CMK (cell line): Measurements from ENCODE around the gene IFNA2.
"Not testable (repeated sequence)": the region's sequence is repeated elsewhere in the genome, so short reads cannot be mapped to it uniquely, and the experiment has no call there.

ENCODE experiments used
- DNase-seq: peaks from one replicate; pipeline ENCODE4 v3.0.0-alpha.2; 2010; ENCODE audit warnings: low read depth

IFNA2 gene

DNA sequence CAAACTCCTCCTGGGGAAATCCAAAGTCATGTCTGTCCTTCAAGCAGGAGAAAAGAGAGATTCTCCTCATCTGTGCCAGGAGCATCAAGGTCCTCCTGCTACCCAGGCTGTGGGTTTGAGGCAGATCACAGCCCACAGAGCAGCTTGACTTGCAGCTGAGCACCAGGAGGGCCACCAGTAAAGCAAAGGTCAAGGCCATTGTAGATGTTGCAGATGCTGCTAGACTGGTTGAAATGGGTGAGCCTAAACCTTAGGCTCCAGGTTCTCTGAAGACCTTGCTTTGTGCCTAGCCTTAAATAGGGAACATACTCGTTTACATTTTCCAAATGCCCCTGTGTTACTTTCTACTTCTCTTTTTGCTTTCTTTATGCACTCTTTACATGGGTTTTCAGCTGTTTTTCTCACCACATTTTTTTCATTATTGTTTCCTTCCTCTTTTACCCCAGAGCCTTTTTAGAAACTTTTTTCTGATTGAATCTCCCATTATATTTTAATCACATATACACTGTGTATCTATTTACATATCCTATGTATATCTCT is at the start of gene IFNA2:
Gene IFNA2, minus strand, starts transcription at position 268 of the 540 bp plus-strand sequence. Its CDS starts 69 bp downstream, at position 199.
- DNase-seq, result no peak

DNA sequence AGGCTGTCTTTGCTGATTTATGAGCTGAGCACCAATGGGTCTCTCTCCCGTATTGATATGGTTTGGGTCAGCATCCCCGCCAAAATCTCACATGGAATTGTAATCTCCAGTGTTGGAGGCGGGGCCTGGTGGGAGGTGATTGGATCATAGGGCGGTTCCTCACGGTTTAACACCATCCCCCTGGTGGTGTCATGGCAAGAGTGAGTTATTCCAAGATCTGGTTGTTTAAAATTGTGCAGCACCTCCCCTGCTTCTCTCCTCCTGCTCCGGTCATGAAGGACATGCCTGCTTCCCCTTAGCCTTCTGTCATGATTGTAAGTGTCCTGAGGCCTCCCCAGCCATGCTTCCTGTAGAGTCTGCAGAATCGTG is 49.8 kb upstream of the IFNA2 start:
- DNase-seq, result not testable (repeated sequence)

DNA sequence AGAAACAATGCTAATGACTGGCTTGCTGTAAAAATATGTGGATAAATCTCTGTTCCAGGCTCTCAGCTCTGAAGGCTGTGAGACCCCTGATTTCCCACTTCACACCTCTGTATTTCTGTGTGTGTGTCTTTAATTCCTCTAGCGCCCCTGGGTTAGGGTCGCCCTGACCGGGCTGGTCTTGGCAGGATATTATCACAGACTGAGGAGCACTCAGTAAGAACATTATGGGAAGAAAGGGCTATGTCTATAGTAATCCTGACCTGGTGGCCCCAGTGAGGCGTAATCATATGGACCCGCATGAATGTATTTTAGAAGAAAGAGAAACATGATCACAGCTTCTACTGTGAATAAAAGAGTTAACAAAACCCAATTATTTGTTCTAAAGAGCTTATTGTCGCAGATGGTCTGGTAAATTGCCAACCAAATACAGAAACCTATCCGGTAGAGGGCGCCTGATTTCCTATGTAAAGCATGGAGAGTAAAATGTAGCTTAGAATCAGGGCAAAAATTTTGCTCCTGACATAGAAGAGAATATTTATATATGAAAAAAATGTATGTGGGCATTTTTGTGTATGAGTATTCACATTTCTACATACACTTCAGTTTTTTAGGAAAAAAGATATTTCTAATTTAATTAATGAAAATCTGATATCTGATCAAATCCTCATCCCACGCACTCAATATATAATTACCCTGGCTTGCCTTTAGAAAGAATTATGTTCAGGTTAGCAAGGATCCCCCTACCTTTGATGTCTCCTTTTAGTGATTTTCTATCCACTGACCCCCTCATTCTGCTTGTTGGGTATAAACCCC is 49.2 kb upstream of the IFNA2 start:
- no peak for DNase-seq

DNA sequence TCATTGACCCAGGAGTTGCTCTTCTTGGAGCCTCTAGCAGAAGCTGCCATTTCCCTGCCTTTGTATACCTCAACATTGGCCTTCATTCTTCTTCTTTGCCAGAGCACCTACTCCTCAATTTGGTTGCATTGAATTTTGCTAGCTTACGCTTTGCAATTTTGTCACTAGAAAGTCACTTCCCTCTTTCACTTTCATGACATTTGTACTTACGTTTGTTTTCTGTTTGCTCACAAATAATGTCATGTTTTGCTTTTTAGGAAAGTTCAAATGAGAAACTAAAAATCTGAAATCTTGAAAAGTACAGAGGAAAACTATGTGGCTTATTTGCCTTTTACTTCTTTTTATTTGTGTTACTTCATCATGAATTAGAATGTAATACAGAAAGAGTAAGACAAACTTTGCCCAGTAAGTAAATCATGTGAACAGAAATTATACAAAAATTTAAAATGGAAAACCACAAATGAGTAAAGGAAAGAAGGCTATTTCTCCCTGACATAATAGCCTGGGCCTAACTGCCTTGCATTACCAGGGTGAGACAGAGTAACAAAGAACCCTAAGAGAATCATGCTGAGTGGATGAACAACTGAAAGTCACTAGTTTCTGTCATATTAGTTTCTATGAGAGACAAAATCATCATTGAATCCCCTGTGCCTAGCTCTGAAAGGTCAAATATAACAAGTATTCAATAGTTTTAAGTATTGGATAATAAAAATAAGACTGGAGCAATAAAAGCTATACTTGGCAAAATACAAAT is 47.7 kb upstream of the IFNA2 start:
- DNase-seq, result no peak

DNA sequence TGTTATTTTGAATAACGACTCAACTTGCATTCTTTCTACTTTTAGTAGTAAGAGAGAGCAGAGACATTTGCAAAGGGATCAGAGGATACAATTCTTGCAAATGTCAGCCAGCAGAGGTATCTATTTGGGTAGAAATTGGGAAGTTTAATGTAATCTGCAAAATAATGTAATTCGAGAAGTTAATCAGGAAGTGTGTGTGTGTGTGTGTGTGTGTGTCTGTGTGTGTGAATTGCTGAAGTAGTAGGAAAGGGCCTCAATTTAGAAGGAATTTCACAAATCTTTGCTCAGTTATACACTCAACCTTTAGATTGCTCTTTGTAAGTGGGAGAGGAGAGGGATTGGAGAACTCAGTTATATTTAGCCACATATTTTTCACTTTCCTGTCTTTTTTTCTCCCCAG is 44.0 kb upstream of the IFNA2 start:
- no peak for DNase-seq

DNA sequence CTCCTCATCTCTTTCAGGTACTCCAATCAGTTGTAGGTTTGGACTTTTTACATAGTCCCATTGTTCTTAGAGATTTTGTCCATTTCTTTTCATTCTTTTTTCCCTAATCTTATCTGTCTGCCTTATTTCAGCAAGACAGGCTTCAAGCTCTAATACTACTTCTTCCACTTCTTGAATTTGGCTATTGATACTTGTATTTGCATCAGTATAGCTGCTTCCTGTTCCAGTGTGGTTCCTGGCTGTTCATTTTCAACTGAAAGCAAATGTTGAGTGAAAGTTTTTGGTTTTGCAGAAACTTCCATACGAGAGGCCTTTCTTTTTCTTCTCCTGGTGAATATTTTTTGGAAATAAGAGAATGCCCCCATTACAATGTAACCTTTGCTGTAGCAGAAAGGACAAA is 43.0 kb upstream of the IFNA2 start:
- no peak for DNase-seq

DNA sequence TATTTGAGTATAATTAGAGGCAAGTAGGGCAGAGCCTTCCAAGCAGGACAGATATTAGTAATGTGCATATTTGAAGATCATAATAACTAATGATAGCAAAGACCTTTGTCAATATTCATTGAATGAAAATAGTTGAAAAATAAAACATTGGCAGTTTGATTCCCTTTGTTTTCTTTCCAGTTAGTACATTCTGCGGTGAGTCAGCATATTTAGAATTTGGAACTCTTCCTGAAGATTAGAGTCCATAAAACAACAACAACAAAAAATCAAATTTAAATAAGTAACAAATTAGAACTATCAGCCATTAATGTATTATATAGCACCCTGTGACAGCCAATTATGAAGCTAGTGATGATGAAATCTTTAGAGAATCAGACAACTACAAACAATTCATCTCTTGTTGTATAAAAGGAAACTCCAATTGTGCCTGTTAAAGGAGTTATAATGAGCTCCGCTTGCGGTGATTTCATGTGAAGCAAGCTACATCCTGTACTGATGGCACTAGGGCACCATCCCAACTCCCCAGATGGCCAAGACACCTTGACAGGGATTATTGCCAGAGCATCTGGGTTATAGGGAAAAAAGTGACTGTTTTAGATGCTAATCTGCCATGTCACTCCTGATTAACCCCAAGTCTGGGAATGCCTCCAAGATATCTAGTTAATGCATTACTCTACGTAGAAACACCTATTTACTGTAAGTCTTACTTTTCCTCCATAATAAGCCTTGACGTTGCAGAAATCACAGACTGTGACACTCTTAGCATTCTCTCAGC is 30.5 kb upstream of the IFNA2 start:
- DNase-seq, result no peak

DNA sequence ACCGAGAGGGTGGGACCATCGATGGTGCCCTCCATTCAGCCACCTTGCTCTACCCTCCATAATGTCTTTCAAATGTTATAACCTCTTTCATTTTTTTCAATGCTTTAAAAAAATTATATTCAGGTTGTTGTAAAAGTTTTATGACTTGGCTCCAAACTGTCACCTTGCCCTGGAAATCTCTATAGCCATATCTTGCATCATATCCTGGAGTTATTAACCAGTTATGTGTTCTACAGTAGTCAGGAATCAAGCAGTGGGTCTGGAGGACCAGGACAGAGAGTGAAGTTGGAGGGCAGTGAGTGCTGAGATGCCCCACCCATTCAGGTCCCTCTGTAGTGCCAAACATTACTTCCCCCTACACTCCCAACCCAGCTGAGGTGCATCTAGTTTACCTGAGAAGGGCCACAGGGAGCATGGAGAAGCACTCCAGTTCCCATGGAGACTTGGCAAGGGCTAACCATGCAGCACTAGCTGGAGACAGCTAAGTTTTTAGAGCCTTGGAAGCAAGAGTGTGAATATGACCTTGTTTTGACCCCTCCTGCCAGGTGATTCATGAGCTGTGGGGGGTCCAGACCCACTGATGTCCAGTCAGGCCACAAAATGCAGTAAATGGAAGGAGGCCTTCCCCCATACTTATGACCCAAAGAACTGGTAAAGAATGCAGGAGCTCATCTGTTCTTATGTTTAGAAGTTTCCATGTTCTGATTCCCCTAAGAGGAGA is 29.2 kb upstream of the IFNA2 start:
- no peak for DNase-seq

DNA sequence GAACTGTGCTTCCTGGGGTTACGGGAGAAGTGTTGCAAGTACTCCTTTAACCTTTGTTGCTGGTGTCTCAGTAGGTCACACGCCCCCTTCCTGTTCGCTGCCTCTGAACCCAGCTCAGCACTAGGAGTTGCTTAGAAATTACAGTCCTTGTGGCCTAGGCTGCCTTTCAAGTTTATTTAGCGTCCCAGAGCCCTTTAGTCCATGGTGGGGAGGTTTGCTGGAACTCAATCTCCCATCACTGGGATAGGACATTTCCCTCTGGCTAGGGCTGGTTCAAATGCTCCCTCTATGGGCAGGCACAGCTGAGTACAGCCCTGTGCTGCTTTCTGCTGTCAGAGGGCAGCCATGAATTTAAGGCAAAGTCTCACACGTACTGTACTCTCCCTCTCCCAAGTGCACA is 28.4 kb upstream of the IFNA2 start:
- no peak for DNase-seq

DNA sequence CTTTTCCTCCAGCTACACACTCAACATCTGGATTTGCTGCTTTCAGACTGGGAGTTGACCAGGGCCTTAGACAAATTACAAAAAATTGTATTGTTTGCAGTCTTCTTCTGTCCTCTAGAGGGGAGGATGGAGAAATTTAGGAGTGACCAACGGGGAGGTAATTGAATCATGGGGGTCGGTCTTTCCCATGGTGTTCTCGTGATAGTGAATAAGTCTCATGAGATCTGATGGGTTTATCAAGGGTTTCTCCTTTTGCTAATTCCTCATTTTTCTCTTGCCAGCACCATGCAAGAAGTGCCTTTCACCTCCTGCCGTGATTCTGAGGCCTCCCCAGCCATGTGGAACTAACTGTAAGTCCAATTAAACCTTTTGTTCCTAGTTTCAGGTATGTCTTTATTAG is 28.0 kb upstream of the IFNA2 start:
- no peak for DNase-seq

DNA sequence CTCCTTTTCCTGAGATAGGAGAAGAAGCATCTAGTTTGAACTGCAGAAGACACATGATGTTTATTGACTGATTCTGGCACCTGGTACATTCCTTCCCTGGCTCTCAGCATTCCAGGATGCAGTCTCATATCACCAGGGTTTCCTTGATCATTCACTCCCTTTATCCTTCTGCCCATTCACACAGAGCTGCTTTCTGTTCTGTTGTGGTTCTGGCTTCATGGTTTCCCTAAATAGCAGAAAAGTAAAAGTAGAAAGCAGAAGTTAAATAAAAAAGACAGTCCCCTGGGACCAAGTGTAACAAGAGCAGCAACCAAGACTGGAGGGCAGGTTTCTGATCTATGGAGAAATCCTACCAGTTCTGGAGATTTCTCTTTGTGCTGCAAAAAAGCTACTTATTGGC is 26.9 kb upstream of the IFNA2 start:
- no peak for DNase-seq

DNA sequence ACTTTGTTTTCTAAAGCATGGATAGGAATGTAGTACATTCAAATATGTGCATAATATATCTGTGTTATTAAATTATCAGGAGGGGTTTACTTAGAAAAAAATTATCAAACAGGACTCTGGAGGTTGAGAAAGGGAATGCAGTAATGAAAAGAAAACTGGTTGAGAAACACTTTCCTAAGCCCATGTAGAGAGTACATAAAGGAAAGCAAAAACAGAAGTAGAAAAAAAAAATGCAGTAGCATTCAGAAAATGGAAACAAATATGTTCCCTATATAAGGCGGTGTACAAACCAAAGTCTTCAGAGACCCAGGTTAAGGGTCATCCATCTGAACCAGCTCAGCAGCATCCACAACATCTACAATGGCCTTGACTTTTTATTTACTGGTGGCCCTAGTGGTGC is 23.6 kb upstream of the IFNA2 start, which contains the start of gene IFNA8:
Gene IFNA8, plus strand, starts transcription at position 301 of the 400 bp plus-strand sequence. Its CDS starts 60 bp downstream, at position 361.
- DNase-seq, result no peak

DNA sequence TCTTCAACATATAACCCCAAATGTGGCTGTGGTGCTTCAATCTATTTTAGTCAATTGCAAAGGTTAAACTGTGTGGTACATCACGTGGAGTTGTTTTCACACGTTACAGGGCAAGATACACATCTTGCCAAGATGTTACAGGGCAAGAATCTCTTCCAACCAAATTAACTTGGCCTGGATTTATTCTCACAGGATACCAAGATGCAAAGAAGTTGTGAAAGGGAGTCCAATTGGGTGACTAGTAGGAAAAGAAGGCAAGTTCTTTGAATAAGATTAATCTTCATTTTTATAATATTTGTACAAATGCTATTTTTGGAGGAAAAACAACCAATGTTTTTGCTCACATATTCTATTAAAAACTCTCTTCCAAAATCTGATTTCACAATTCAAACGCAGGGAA is 18.9 kb upstream of the IFNA2 start:
- DNase-seq, result no peak

DNA sequence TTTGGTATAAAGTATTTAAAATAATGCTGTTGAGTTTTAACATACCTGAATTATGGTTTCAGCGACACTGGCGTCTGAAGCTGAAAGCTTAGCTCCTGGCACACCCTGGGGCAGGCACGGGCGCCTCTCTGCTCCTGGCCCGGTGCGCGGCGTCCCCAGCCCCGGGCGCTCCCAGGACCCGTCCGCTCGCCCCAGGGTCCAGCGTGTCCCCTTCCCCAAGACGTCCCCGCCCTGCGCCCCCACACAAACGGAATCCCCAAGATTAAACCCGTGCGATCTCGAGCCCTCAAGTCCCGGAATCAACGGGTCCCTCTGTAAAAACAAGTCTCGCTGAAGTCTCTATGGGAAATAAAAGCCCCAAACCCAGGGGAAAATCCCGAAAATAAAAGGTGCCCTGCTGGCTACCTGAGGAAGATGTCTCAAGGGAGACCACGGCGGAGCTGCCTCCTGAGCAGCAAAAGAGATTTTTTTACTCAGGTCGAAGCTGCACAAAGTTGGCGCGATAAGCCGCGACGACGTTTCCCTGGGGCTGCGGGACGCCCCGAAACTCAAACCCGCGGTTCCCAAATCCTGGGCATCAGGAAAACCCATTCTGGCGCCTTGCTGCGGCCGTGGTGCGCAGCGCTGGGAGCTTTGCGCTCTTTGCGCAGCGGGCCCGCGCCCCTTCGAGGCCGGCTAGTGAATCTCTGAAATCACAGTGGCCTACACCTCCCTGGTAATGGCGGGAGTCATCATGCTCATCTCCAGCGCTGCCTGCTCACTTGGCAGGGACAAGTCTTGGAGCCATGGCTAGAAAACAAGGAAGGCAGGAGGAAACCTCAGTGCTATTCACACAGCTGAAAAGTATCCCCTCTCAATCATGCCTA is 17.4 kb upstream of the IFNA2 start:
- DNase-seq, result no peak

DNA sequence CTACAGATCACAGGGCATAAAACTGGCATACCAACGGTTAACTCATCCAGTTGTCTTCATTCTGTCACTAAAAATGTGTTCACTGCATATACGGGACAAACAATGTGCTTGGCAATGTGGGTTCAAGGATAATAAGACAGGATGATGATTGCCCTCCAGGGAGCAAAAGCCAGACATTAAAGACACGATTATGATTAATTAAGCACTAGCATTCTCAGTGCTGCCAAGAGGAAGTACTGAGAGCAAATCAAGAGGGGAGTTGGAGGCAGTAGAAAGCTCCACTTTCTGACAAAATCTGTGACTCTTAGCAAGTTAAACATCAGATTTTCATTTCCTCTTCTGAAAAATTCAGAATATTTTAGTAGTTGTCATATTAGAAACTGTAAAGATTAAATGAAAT is 14.8 kb upstream of the IFNA2 start:
- no peak for DNase-seq

DNA sequence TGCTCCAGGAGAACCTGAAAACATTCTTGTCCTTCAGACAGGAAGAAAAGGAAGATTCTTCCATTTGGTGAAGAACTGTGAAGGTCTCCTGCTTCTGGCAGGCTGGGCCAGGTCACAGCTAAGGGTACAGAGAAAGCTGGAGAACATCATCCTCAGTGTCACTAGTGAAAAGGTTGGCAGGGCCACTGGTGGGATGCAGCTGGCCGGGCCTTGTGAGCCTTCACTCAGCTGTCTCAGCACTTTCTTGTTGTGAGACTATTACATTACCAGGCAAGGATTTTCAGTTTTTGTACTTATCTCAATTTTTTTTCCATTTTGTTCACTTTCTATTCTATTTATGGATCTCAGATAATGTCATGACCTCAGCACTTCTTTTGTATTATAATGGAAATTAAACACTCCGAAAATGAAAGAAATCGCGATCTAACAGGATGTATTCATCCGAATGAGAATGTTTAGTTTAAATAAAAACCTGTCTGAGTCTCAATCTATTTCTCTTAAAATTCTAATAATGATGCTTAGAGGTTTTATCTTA is 13.8 kb upstream of the IFNA2 start:
- DNase-seq, result no peak

DNA sequence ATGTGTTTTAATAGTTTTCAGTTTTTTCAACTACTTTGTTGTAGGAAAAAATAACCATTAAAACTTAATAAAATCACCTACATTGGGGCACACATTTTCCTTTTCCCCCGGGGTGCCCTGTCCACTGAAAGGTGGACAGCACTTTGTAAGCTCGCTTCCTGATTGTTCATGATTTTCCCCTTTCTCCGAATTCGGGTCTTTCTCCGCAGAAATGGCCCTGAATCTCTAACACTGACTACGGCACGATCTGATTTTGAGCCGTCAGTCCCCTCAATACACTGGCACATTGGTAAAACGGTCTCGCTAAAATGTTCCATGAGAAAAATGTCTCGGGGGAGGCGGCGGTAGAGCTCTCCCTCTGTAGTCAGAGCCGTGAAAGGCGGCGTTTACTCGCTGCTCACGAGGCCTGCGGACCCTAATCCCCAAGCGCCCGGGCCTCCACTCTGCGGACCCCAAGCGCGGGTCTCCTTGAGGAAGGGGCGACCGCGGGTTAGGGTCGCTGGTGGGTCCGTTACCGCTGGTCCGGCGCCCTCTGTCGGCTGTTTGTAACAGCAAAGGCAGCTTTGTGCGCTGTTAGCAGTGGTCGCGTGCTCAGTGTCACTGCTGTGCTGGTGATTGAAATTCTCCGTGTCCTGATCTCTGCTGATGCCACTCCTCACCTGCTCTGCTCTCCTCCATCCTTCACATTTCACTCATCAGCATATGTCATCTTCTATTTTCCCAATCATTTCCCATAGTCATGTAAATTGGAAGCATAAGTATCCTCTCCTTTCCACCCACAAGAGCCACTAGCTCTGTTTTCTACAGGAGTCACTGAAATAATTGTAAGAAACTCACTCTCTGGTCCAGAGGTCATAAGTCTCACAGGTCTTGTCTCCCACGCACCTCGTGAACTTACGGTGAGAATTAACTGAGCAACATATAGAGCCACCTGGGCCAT is 10.8 kb upstream of the IFNA2 start:
- no peak for DNase-seq

DNA sequence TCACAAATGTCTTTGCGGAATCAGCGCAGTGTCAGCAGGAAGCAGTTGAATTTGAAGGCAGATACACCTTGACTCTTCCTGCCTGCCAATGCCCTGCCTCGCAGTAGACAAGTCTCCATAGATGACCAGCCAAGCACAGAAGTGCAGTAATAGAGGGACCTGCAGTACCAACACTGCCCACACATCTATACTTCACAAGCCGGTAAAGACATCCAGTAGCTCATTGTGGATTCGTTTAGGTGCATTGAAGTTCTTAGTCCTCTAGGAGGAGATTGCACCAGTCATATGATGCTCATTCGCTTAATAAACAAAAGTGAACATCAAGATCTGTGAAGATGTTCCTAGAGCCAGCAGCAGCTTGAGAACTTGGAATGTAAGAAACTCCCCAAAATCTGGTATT is 7.1 kb upstream of the IFNA2 start:
- DNase-seq, result no peak

DNA sequence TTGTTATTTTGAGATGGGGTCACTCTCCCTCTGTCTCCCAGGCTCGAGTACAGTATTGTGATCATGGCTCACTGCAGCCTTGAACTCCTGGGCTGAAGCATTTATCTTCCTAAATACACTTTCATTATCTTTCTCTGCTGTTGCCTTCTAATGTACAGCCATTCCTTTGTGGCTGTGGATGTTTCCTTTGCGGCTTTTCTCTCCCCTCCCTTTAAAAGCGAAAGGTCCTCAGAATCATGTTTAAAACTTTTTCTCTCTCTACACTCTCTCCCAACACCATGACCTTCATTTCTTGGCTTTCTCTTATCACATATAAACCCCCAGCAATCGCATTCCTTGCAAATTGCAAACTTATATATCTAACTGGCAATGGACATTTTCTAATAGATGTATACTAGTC is 1.6 kb downstream of the IFNA2 start:
- DNase-seq, result no peak
